Globus pallidus (tissue), 1 donor: ENCODE data around the gene ABLIM2.

Source experiments
- DNase-seq: peaks from one replicate; pipeline ENCODE4 v3.0.0-alpha.2; 2015; ENCODE audit warnings: low spot score

Gene ABLIM2

DNA sequence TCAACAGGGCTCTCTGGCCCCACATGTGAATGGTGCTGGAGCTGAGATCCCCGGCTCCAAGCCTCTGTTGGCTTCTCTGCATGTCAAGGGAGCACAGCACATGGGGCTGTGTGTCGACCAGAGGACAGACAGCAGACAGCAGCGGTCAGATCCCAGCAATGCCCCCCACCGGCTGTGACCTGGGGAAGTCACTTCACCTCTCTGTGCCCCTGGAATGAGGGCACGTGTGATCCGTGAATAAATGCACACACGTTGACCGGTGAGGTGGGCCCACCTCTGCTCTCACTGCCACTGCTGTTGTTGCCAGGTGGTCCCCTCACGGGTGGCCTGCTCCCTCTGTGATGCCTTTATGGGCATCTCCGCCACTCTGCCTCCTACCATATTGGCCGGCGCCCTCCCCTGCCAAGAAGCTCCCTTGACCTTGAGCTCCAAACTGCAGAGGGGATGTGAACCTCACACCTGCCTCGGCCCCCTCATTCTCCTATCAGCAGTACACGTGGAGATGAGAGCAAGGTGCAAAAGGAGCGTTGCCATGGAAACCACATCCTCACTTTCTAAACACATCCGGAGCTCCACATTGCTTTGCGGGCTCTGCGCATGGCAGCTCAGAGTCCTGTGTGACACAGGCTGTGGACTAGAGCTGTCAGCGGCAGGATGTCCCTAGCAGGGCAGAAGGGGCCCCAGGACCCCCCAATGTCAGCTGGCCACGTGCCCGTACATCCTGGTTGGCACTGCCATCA is 75.4 kb downstream of the ABLIM2 start:
- DNase-seq = no peak

DNA sequence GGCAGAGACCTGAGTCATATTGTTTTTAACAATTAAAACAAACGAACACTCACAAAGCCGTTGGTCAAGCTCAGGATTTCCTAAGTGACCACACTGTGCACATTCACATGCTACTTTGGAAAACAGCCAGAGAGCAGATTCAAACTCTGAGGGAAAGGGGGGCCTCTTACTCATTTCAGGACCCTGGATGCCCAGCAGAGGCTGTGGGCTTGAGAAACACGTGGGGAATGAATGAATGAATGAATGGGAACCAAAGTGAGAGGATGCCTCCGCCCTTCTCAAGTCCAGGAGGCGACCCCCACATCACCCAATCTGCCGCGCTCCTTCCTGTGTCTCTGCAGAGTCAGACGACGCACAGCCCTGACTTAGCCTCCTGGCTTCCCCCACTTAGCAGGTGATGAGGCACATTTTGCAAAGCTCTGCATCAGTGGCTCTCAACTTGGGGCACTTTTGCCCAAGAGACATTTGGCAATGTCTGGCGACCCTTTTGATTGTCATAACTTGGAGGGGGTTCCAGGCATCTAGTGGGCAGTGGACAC is 76.0 kb downstream of the ABLIM2 start:
- DNase-seq = no peak

DNA sequence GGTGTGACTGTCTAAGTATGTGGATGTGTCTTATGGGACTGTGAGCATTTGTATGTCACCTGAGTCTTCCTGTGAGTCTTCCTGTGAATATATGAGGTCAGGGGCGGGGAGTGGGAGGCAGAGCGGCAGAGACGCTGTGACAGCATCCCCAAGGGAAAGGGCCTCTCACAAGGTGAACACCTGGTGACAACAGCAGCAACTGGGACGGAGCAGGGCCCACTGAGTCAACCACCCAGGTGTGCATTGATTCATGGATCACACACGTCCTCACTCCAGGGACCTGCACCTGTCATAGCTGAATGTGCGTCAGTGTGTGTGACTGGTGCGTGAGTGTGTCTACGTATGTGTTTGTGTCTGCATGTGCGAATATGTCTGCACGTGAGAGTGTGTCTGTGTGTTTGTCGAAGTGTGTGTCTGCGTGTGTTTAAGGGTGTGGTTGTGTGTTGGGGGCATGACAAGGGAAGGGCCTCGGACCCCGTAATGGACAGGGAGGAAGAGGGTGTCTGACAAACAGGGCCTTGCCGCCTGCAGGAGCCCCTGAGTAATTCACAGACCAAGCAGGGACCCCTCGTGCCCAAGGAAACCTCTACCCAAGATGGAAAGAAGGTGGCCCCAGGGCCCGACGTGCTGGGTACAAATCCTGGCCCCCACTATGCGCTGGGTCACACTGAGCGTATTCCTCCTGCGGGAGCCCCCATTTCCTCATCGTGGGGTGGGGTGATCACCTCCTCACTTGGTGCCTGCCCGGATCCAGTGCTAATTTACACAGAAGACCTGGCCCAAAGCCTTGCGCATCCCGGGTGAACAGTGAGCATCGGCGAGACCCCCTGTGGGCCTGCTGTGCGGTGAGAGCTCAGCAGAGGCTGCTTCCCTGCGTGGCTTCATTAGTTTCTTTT is 76.7 kb downstream of the ABLIM2 start:
- no peak for DNase-seq

DNA sequence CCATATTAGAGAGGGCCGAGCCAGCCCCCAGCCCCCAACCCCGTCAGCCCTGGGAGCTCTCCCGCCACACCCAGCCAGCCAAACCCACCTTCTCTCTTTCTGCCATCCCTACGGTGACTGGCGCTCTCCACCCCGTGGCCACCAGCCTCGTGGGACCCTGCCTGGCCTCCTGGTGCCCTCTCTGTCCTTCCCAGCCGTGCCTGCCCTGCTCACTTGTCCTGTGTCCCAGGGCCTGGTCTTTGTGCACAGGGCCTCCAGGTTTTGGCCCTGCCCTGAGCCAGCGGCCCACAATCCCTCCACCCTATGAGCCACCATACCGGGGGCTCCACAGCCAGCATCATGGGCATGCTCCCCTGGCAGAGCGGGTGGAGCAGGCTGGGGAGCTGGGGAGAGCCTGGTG is 77.4 kb downstream of the ABLIM2 start:
- DNase-seq = no peak

DNA sequence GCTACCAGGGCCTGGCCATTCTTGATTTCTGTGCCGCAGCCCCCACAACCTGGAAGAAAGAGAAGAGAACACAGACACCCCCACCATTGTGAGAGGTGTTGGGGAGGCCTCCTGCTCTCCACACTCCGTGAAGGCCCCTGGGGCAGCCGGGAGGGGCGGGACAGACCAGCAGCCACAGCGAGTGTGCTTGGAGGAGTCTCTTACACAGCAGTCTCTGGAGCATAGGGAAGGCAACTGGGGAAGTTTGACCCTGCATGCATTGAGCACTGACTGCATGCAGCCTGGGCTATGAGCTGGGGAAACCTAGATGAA is 77.9 kb downstream of the ABLIM2 start:
- no peak for DNase-seq

DNA sequence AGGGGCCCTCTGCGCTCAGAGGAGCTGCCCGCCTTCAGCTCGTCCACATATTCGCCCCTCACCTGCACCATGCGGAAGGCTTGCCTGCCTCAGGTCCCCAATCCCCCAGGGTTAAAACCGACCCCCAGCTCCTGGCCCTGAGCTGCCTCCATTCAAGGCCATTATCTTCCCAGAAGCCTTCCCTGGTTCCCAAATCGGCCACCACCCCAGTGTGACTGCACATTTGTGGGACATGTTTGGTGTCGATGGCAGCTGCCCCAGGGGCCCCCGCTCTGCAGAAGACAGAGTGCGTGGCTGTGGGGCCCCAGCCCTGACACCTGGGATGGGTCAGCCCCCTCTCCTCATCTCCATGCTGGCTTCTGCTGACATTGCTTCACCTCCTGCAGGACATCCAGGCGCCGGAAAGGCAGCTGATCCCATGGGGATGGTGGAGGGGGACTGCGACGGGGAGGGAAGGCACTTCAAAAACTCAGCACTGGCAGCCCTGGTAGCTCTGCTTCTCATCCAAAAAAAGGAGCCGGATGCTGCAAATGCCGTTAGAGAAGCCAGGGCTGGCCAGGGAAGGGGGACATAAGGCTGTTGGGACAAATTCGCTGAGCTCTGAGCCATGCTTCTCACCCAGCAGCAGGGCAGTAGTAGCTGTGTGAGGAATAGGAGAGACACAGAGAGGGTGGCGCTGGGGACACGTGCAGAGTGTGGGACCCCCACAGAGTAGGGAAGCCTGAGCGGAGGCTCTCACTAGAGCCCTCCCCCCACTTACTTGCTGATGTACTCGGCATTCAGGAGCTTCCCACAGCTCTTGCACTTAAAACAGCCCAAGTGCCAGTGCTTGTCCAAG is 78.5 kb downstream of the ABLIM2 start:
- no peak for DNase-seq

DNA sequence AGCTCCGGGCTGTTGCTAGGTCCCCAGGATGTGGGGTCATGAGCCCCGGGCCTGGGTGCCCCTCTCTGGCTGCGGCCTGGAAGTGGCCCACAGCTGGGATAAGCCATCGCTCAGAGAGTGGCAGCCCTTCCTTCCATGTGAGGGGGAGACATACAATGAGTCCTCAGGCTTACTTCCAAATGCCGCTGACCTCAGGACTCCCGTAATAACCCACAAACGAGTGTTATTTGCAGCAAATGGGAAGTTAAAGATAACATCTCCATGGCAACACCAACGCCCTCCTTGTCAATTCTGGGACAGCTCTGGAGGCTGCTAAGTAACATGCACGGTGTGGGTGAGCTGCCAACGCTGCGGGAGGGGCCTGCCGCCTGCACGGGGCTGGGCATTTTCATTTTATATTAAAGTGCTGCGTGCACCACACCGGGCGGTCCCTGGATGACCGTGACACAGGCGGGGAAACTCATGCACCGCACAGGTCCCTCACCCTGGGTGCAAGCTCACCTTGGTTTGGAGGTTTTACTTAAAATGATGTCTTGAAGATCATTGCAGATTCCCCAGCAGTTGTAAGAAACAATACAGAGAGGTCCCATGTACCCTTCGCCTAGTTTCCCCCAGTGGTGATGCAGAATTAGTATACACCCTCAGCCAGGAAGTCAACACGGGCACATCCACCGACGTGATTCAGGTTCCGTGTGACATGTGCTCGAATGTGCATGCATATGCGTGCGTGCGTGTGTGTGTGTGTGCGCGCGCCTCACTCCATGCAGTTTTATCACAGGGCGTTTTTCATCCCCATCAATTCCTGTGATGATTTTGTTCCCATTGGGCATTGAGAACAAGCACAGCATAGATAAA is 79.4 kb downstream of the ABLIM2 start:
- no peak for DNase-seq

DNA sequence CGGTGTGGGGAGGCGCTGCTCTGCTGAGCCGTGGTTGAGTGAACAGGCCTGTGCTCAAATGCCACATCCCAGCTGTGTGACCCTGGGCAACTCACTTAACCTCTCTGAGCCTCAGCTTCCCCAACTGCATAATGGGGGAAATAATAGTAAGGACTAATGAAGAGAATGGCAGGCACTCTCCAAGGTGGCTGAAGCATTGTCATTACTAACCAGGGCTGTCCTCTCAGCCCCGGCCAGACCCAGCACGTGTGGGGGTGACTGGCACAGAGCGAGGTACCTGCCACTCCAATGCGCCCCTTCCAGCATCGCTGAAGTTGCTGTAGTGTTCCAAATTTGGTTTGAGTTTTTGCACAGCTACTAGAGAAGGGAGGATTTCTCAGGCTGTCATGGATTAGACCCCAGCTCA is 80.0 kb downstream of the ABLIM2 start:
- no peak for DNase-seq

DNA sequence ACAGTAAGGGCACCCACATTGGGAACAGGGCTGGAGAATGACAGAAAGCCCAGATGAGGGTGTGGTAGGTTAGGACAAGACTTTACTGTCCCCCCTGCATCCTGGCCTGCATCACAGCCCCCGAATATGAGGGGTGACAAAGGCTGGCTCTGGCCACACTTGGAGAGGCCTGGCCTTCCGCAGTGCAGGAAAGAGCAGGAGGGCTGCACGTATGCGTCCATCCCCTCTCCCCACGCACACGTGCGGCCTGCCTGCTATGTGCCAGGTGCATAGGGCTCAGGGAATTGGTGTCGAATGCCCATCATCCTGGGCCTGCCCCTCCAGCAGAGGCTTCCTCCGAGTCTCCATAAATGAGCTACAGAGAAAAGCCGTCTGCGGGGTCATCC is 80.5 kb downstream of the ABLIM2 start:
- no peak for DNase-seq

DNA sequence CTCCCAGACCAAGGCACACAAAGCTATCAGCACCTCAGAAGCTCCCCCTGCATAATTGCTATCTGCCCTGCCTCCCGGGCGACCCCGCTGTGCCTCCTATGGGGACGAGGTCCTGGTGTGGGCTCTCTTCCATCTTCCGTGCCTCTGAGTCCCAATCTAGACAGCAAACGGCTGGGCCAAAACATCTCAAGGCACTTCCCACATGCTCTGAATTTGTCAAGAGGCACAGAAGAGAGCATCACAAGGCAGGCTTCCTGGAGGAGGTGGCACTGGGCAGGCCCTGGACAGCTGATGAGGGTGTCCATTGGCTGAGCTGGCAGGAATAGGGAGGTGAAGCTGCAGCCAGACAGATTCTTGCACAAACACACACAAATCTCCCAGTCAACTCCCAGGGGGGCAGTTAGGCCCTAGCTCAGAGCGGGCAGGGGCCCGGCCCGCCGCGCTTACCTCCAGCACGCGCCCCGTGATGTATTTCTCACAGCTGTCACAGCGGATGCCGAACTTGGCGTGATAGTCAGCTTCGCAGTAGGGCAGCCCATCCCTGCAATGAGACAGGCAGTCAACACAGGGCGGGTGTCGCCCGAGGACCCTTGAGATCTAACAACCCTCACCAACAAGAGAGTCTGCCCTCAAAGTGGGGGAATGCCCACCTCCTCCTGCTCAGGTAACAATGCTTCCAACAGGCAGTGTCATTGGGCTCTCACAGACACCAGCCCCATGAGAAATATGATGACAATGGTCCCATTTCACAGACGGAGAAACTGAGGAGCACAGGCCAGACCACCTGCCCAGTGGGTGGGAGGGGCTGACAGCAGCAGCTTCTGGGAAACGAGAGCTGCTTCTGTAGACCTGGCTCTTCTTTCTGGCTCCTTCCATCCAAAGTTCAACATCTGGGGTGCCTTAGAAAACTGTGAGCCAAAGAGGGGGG is 81.2 kb downstream of the ABLIM2 start:
- no peak for DNase-seq

DNA sequence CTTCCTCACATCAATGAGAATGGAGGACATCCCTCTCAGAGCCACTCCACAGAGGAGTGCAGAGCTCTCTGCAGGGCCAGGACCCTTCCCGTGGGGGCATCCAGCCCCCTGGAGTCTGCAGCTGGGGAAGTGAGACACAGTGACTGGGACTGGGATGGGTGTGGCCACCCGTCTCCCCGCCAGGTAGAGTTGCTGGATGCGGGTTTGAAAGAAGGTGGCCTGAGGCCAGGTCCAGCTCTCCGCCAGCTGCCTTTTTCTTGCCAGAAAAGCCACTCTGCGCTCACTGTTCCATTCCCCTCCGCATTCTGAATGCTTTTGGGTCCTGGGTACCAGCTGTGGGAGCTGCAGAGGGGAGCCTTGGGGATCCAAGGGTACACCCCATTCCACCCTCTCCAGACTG is 82.6 kb downstream of the ABLIM2 start:
- no peak for DNase-seq

DNA sequence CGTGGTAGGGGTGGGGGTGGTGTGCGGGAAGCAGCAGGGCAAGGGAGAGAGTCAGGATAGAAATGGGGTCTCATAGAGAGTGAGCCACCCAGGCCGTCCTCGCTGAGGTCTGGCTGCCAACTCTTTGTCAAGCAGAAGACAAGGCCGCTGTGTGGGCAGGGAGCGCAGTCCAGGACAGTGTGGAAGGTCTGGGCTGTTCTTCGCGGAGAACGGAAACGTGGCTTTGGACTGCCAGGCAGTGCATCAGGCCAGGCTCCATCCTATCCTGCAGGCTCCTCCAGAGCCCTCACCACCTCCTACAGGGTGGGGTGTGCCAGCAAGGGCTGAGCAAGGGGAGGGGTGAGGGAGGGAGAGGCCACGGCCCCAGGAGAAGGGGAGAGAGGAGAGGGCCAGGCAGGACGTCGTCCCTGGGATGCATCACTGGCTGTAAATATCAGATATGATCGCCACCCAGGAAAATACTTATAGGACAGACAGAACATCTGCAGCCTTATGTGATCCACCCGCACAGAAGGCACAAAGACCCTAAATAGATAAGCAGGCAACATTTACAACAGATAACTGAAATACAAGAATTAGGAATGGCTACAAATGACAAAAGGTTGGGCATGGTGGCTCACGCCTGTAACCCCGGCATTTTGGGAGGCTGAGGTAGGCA is 85.3 kb downstream of the ABLIM2 start:
- DNase-seq = no peak

DNA sequence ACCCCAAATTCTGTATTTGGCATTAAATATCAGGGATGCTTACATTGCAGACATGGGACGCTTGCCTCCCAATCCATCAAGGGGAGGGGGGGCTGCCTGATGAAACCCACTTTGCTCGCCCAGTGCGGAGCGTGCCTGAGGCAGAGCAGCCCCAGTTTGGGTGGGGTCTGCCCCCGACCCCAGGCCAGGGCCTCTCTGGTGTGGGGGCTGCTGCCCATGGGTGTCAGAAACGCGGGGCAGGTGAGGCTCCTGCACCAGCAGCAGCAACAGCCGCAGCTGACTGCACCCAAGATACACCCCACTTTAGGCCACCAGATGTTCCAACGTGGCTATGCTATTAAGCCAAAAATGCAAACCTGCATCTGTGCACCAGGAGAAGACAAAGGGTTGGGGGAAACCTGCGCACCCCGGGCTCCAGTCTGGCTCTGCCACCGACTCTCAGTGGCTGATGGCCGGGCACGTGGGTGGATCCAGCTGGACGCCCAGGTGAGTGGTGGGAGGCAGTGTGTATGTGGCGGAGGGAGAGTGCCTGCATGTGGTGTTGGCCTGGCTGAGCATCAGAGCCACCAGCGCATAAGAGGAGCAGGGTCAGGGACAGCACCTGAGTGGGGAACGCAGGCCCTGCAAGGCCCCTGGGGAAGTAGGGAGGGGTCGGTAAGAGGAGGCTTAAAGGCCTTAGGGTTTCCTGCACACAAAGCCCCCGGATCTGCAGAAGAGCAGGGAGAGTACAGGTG is 86.2 kb downstream of the ABLIM2 start:
- DNase-seq = no peak

DNA sequence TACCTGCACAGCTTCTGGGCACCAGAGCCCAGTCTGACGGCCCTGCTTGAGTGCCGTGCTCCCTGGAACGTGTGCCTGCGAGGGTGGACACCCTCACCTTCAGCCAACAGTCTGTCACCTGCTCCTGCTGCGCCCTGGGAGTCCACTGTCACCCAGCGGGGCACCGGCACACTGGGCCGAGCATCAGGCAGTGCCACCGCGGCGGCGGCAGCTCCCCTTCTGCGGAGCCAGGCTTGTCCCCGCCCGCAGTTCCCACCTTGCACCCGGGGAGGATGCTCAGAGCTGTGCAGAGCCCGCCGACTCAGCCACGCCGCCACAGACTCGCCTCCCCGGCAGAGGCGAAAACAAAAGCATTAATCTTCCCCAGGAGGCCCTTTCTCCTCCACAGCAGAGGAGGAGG is 86.8 kb downstream of the ABLIM2 start:
- DNase-seq = no peak

DNA sequence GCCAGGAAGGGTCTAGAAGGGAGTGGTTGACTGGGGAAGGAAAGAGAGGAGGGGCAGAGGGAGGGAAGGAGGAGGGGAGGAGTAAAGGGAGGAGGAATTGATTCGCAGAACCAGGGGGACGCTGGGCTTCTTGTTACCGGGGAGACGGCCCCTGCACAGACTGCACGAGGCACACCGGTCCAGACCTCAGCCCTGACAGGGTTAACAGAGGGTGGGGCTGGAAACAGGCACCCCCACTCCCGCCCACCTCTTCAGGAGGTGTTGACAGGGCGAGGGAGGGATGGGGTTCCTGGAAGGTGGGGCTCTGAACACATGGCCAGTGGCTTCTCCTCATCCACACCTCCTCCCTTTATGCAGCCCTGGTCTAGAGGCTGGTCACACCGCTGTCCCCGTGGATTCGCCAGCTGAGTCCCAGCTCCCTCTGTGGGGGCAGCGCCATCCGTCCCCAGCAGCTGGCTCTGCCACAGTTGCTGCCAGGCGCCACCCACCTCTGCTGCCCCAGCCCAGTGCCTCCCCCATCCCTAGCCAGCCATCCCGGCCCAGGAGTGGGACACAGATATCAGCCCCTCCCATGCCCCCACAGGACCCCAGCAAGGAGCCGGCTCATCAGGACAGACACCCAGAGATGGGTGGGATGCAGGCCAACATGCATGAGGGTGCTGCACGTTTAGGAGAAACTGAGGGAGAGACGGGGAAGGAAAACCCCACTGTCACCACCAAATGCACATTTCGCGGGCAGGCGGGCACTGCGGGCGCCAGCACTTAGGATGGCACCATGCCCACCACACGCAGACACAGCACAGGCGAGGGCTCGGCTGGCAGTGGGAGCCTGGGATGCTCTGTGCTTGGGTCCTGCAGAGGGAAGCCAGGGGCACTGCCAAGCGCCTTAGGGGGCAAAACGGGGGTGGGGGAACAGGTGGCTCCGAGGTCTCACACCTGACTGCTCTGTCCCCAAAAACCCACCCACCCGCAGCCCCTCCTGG is 87.6 kb downstream of the ABLIM2 start:
- no peak for DNase-seq

DNA sequence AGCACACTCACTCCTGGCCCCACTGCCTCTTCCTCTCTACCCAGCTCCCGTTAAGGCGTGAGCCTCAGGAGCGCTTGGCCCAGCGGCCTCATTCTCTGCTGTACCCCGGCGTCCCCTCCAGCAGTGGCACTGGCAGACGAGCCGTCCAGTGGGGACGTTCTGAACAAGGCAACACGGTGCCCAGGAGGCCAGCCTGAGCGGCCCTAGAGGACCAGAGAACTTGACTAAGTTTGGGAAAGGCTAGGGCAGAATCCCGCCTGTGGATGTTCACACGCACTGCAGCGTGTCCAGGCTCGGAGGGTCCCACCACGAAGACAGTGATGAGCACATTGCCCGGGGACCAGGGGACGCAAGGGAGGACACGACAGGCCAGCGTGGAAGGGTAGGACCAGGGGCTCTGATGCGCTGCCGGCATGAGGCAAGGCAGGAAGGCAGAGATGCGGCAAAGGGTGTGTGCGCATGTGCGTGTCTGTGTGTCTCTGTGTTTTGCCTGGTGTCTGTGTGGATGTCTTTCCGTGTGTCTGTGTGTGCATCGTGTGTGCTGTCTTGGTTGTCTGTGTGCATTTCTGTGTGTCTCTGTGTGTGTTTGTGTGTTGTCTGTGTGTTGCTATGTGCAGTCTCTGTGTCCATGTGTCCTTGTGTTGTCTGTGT is 89.4 kb downstream of the ABLIM2 start:
- DNase-seq = no peak
